AG20443 (cell line): Measurements from ENCODE around the gene C10orf67.

Experiments used
- DNase-seq: peaks from one replicate; pipeline ENCODE4 v3.0.0; 2012; ENCODE audit warnings: low spot score, mixed read lengths

The C10orf67 gene

DNA sequence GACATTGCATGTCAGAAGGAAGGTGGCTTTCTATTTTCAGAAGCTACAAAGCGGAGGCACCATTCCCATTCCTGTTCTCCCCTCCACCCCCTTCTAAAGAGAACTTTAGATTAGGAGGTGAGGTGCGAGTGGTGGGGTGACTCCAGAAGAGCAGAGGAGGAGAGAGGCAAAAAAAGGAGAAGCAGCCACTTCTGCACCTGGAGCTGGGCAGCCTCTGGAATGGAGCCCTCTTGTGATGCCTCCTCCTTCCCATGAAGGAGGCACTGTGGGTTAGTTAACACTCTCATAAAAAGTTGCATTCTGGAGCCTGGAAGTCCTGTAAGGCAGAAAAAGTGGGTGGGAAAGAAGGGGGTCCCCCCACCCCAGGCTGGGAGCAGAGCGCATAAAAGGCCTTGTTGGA lies 147.7 kb downstream of the C10orf67 start:
- DNase-seq, result no peak

- no peak for DNase-seq
Measured at GRCh38 chr10:23195846-23196600, 148.6 kb downstream of the C10orf67 start.

- no peak for DNase-seq
Measured at GRCh38 chr10:23194966-23195845, 149.4 kb downstream of the C10orf67 start.

GRCh38 chr10:23194471-23194965 lies 150.1 kb downstream of the C10orf67 start:
- no peak for DNase-seq

GRCh38 chr10:23193435-23194074 lies 151.0 kb downstream of the C10orf67 start:
- no peak for DNase-seq

DNA sequence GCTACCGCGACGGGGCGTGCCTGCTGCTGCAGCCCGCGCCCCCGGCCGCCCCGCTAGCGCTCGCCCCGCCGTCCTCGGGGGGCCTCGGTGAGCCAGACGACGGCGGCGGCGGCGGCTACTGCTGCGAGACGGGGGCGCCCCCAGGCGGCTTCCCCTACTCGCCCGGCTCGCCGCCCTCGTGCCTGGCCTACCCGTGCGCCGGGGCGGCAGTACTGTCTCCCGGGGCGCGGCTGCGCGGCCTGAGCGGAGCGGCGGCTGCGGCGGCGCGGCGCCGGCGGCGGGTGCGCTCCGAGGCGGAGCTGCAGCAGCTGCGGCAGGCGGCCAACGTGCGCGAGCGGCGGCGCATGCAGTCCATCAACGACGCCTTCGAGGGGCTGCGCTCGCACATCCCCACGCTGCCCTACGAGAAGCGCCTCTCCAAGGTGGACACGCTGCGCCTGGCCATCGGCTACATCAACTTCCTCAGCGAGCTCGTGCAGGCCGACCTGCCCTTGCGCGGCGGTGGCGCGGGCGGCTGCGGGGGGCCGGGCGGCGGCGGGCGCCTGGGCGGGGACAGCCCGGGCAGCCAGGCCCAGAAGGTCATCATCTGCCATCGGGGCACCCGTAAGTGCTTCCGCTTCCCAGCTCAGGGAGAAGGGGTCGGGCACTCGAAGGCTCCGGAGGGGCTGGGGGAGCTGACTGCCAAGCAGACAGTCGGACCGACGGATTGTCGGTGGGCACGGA lies 151.7 kb downstream of the C10orf67 start:
- no peak for DNase-seq

DNA sequence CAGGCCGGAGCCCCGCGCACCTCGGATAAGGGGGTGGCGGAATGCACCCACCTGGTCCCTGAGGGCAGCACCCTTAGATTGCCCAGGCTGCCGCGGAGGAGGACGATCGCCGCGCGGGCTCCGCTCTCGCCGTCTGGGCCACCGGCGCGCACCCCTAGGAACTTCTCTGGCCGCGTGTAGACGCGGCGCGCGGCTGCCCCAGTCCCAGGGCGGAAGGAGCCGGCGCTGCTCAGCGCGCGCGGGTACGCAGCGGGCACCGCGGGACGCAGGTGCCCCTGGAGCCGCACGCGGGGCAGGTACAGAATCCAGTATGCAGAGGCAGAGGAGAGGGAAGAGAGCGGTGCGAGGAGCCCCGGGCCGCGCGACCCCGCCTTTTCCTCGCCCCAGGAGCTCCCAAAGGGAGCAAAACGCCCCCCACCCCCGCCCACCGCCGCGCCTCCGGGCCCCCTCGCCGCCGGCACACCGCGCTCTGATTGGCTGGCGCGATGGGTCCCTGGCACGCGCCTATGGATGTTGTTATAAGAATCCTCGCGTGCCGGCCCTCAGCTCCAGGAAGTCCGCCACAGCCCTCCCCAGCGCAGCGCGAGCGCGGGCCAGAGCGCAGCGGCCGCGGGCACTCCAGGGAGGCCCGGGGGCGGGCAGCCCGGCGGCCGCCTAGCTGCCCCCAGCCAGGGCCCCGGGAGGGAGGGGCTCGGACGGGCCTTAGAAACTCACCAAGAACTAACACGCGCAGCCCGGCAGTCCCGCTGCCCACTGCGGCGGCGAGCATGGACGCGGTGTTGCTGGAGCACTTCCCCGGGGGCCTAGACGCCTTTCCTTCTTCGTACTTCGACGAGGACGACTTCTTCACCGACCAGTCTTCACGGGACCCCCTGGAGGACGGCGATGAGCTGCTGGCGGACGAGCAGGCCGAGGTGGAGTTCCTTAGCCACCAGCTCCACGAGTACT lies 152.6 kb downstream of the C10orf67 start, which contains the start of gene PTF1A:
PTF1A (plus strand) TSS at position 549 of the 948 bp plus-strand sequence; CDS start at position 768, 219 bp downstream.
- DNase-seq, result no peak

DNA sequence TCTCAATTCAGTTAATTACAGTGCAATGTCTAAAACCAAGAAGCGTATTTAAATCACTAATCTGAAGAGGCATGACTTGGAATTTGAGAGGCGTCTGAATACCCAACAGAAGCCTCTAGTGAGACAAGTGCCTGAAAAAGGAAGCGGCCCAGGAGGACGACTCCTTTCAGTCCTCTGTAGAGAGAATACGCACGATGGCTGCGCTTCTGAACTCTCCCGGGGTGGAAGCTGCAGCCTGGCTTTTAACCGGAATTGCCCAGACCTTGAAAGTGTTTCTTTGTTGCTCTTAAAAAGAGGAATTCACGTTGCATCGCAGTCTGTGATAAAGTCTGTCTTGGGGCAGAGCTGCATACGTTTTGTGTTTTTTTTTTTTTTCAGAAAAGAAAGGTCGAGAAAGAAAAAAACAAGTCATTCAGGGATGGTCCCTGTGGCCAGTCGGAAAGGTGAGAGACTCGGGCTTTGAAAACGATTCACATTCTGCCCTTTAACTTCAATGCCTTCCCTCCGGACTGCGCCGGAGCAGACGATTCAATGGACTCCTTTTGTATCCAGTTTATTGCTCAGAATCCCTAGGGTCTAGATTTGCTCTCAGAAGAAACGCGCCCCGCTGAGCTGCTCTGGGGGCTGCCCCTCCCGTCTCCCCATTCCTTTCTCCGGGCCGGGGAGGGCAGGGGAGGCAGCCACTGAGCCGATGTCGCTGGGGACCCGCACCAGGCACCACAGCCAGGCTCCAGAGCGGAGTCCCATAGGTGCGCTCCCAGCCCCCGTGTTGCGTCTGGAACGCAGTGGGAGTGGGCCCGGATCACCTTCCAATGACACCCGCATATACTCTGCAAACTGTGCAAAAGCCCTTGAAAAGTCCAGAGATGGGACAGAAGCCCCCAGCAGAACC lies 153.5 kb downstream of the C10orf67 start:
- no peak for DNase-seq

DNA sequence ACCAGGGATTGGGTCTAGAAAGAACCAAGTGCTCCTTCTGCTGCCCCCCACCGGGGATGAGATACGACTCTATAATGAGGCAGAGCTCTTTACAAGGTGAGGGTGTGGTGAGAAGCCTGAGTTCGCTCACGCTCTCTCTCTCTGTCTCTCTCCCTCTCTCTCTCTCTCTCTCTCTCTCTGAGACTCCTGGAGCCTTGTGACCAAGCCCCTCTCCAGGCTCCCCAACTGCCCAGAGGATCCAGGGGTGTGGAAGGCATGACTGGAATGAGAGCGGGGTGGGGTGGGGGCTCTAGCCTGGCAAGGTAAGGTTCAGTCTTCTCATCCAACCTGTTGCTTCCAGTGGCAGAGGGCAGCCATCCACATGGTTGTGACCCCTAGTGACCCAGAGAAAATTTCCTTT lies 155.6 kb downstream of the C10orf67 start:
- DNase-seq, result no peak

- DNase-seq, result no peak
Measured at GRCh38 chr10:23187155-23187554, 157.4 kb downstream of the C10orf67 start.

GRCh38 chr10:23186697-23187096 lies 157.9 kb downstream of the C10orf67 start:
- DNase-seq, result no peak

- DNase-seq, result no peak
Measured at GRCh38 chr10:23186178-23186577, 158.4 kb downstream of the C10orf67 start.

- DNase-seq, result no peak
Measured at GRCh38 chr10:23174977-23175512, 169.6 kb downstream of the C10orf67 start.

DNA sequence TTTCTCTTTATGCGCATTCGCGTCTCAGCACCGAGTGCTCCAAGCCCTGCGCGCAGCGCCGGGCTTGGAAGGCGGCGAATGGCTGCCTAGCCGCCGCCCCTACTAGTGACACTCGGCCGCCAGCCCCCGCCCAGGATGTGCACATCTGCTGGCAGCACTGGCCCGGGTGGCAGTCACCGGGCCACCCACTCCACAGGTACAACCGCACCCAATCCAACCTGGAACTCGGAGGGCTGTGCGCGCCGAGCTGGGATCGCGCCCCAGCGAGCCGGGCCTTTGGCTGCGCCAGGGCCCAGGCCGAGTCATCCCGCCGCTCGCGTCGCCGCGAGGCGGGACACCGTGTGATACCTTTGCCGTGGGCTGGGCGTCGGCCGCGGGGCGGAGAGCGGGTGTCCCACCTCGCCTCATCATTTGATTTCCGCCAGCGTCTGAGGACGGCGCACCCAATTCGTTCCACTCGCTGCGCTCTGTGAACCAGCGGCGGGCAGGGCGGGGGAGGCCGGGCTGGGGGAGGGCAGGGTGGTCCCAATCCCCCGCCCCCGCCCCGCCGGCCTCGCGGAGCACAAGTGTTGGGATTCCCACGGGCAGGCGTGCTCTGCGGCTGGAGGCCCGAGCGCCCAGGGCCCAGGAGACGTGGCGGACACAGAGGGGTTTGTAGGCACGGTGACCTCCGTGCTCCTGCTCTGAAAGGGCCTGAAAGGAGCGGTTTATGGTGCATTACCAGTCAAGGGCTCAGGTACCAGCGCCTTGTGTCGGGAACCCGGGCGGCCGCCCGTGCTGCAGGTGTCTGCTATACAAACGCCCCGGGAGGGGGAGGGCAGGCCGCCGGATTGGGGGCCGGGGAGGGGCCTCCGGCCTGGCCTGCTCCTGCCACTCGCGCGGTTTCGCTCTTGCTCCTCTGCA lies 170.3 kb downstream of the C10orf67 start:
- DNase-seq, result no peak

- no peak for DNase-seq
Measured at GRCh38 chr10:23173214-23174073, 171.2 kb downstream of the C10orf67 start.

DNA sequence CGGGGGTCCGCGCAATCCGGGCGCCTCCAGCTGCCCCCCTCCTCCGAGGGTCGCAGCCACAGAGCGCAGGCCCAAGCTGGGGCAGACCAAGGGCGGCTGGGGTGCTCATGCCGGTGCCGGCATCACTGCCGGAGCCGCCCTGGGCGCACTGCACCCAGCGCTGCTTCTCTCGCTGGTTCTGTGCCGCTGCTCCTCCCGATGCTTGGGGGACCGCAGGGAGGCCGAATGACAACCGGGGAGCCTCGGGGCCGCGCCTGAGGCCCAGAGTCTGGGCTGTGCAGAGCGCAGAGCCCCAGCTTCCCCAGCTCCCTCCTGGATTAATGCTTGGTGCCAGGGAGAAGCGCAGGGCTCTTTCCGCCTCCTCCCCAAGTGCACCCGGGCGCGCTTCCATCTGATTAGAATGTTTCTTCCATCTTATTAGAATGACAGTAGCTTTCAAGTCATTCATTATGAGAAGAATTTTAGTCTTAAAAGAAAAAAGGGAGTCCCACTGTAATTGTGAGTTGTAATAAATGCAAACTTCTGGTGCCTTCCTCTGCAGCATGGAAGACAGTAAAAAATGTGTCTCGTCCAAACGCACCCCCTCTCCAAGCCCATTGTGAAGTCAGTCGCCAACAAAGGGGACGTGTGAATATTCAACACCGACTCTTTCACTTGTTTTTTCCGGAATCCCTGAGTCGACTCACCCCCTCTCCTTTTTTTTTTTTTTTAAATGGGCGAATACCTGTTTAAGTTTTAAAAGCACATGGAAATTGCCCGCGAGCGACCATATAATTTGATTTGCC lies 172.0 kb downstream of the C10orf67 start:
- no peak for DNase-seq
